HG02938 (cell line): ENCODE results near the gene SH3BGRL3.
"Not testable (repeated sequence)": the region's sequence is repeated elsewhere in the genome, so short reads cannot be mapped to it uniquely, and the experiment has no call there.

ENCODE experiments used
- ATAC-seq: cut with Tn5 transposase; IDR thresholded peaks from one replicate; pipeline ENCODE4 v1.9.1; 2021; ENCODE audit warnings: mild to moderate bottlenecking, moderate library complexity; ENCODE audit not compliant: unreplicated experiment

SH3BGRL3 gene

DNA sequence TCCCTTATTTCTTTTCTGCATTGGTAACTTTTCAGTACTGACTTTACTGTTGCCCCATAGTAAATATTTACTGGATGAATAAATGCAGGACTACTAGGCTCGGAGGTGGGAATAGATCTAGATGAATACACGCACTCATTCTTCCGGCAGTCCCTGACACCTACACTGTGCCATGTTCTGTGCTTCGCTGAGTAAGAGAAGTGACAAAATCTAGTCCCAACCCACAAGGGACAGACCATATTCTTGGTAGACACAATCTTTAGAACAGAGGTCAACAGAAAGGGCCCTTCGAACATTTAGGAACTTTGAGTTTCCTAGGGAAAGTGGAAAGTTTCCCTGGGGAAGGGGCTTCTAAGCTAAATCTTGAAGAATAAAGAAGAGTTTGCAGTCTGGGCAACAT is 34.6 kb downstream of the SH3BGRL3 start:
- ATAC-seq, result no peak

DNA sequence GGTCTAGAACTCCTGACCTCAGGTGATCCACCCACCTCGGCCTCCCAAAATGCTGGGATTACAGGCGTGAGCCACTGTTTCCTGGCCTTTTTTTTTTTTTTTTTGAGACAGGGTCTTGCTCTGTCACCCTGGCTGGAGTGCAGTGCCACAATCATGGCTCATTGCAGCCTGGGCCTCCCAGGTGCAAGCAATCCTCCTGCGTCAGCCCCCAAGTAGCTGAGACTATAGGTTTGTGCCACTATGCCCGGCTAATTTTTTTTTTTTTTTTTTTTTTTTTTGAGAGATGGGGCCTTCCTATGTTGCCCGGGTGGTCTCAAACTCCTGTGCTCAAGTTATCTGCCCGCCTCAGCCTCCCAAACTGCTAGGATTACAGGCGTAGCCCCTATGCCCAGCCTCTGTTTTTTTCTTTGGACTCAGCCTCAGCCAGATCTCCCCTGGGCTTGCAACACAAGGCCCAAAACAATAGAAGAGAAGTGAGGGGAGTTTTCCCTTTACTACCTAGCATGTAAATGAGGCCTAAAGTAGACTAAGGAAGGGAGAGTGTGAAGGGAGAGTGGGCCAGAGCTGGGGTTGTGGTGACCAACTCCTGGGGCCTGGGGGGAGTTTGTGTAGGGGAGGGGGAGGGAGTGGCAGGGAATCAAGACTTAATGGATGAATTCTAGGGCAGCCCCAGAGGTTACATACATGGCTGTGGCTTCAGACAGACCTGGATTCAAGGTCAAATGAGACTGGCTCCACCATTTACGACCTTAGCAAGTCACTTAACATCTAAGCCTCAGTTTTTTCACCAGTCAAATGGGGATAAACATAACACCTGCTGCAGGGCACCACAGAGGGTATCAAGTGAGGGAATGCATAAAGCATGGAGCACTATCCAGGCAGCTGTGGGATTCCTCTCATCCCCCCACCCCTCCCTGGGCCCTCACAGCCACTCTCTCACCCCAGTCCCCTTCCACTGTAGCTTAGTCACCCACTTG is 36.3 kb downstream of the SH3BGRL3 start:
- ATAC-seq, result no peak

DNA sequence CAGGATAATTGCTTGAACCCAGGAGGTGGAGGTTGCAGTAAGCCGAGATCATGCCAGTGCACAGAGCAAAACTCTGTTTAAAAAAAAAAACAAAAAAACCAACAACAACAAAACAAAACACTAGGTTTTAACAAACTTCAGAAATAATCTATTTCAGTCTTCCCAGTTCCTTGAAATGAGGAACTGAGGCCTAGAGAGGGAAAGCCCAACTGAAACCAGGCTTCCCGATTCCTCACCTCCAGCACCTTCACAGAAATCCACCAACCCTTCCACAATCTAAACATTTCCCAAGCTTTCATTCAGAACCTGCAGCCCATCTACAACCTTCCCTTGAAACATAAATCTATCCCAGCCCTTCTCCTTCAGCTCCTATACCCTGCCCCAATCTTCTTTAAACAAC is 37.3 kb downstream of the SH3BGRL3 start:
- no peak for ATAC-seq

DNA sequence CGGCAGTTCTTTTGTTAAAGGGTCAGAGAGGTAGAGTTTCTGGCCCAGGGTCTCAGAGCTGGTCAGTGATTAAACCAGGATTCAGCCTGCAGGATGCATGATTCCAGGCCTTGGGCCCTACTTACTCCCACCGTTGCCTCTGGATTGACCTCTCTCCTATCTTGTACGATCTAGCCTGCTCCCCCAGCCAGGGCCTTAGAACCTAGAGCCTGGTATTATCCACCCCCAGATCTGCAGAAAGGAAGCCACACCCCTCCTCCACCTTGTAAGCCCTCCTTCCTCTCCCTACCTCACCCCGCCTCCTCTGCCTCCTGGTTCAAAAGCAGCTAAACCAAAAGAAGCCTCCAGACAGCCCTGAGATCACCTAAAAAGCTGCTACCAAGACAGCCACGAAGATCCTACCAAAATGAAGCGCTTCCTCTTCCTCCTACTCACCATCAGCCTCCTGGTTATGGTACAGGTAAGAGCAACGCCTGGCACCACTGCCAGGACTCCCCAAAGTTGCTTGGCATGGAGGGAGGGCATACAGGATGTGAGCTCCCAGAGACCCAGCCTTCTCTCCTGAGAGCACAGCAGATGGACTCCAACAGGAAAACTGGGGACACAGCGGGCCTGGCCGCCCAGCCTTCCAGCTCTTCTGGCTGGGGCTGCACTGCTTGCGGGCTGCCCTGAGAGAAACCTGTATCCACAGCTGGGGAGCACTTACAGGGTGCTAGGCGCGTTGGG is 37.9 kb downstream of the SH3BGRL3 start, which contains the start of gene CD52:
Gene CD52, plus strand, starts transcription at position 347 of the 726 bp plus-strand sequence. Its CDS starts 60 bp downstream, at position 407.
- no peak for ATAC-seq

DNA sequence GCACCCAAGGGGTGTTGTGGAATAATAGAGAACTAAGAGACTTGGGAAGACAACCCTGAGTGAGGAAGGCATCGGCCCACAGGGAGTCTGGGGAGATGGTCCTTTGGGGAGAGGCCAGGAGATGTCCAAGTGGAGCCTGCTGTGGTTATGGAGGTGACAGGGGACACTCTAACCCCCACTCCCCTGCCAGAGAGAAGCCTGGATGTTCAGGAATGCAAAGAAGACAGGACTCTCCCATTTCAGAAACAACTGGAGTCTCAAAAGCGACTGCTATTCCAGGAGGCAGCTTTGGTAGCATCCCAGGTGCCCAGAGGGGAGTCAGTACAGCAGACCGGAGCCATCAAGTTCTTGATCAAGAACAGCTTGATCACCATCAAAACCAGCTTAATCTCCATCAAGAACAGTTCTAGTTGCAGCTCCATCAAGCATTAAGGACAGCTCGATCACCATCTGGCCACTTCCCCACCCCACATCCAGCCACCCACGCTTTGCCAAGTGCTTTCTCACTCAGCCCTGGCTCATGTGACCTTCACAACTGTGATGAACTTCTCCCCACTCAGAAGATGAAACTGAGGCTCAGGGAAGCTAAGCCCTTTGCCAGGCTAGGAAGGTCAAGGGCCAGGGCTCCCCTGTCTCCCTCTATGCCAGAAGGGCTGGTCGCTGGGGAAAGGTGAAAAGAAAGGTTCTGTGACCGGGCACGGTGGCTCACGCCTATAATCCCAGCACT is 38.6 kb downstream of the SH3BGRL3 start:
- no peak for ATAC-seq

DNA sequence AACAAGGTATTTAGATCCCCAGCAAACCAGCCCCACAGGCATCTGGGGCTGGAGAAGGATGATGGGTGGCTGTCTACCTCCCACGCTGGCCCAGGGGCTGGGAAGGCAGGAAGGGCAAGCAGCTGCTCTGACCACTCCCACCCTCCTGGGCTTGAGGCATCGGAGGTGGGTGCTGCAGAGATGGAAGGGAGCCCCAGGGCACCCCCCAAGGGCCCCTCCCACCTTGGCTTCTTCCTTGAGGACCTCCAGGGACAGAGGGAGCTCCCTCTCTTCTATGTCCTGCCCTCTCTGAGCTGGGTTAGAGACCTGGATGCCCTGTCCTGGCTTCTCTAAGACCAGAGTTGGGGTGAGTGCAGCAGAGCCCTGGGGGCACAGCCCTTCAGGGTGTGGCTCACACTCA is 41.0 kb downstream of the SH3BGRL3 start:
- no peak for ATAC-seq

DNA sequence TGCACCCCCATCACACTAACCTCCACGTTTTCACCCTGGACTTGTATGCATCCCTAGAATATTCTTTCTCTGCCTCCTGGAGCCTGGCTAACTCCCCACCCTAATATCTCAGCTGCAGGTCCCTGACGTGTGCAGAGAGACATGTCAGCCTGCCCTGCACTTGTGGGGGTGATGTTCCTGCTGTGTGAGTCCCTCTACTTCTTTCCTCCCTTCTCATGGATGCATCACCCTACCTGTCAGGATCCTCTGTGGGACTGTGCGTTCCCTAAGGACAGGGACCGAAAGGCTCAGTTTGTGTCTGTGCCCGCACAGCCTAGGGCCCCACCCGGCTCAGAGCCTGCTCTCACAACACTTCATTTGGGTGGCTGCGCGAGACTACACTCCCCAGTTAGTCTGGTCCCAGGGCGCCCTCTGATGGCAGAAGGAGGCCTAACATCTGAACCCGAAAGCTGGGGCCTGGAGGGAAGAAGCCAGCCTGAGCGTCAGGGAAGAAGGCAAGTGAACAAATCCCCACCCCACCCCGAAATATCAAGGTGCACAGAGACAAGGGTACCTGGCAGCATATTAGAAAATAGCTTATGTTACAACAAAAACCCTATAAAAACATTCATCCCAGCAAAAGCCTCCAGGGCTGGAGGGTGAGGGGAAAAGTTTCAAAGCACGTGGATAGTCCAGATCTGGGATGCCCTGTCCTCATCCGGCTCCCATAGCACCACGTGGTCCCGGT is 41.6 kb downstream of the SH3BGRL3 start:
- no peak for ATAC-seq

DNA sequence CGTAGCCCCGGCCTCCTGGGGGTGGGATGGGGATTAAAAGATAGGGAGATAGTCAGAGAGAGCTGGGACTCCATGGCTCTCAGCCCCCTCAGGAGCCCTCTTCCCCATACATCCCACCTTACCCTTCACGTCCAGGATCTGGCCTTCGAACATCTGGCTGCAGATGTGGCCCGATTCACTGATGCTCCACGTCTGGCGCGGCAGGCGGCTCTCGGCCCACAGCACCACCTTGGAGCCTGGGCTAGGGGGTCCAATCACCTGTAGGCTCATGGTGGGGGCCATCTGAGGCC is 42.1 kb downstream of the SH3BGRL3 start:
- ATAC-seq, result no peak

DNA sequence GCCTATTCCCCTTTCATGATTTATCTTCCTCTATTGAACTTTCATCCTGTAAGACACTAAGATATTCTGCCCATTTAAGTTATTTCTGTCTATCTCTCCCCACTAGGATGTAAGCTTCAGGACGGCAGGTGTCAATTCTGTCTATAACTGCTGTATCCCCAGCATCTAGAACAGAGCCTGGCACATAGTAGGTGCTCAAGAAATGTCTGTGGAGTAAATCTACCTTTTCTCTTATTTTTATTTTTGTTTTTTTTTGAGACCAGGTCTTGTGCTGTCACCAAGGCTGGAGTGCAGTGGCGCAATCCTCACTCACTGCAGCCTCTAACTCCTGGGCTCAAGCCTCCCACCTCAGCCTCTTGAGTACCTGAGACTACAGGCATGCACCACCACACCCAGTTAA is 43.5 kb downstream of the SH3BGRL3 start:
- ATAC-seq, result no peak

DNA sequence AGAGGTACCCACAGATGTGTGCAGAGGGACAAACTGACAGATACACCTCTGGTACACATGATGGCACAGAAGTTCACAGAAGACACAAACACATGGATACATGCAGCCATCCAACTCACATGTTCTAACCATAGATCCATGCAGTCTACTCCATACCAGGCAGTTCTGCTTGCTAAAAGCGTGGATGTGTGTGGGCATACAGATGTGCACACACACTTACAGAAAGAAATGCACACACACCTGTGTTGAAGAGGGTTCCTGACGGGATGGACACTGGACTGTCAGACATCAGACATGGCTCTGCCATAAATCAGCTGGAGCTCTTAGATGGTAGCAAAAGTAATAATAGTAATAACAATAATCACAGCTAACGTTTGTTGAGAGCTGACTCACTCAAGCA is 44.7 kb downstream of the SH3BGRL3 start:
- no peak for ATAC-seq

DNA sequence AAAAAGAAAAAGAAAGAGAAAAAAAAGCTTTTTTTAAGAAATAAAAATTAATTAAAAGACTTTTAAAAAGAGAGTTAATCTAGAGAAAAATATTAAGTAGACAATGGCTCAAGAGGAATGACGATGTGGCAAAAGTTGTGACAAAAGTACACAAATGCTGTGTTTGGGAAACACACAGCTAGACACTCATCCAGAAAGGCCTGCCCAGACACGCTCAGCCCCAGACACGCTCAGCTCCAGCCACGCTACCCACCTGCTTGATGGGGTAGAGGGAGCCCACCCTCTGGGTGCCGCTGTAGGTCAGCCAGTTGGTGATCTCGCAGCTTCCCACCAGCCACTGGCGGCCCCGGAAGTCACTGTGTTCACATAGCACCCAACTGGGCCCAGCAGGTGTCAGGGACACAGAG is 48.1 kb downstream of the SH3BGRL3 start:
- ATAC-seq, result no peak

DNA sequence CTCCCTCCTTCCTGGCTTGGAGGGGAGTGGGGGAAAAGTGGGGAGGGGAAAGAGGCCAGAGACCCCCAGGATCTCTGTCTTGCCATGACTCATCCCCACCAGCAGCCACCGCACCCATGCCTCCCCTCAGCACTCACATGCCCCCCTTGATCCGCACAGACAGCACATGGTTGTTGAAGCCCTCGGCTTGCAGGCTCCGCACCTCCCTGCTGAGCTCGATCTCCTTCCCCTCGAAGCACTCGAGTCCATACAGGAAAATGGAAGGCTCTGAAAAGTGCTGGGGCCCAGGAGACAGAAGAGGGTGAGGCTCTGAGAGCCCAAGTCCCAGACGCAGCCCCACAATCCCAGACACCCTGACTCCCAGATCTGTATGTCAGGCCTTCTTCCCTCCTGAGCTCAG is 48.7 kb downstream of the SH3BGRL3 start:
- no peak for ATAC-seq

DNA sequence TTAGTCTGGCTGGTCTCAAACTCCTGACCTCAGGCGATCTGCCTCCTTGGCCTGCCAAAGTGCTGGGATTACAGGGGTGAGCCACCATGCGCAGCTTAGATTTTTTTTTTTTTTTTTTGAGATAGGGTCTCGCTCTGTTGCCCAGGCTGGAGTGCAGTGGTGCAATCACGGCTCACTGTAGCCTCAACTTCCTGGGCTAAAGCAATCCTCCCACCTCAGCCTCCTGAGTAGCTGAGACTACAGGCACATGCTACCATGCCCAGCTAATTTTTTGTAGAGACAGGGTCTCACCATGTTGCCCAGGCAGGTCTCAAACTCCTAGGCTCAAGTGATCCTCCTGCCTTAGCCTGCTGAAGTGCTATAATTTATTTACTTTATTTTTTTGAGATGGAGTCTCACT is 49.5 kb downstream of the SH3BGRL3 start:
- ATAC-seq, result not testable (repeated sequence)

DNA sequence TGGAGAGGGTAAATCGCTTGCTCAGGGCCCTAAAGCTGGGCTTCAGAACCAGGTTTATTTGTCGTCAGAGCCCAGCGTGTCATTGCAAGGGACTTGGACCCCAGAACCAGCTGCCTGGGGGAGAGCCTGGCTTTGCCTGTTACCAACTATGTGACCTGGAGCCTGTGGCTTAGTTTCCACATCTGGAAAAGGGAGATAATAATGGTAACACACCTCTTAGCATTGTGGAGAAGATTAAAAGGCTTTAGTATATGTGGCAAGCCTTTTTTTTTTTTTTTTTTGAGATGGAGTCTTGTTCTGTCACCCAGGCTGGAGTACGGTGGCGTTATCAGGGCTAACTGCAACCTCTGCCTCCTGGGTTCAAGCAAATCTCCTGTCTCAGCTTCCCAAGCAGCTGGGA is 50.4 kb downstream of the SH3BGRL3 start:
- no peak for ATAC-seq
